Stimulated activated CD4-positive, alpha-beta T cell treated with anti-CD3 and anti-CD28 coated beads, Interleukin-12 subunit alpha, Interleukin-12 subunit beta, amount 100 ng/mL, for 24 hours (primary cell): ENCODE measurements around the gene HIVEP3.
"Not testable (repeated sequence)": the region's sequence is repeated elsewhere in the genome, so short reads cannot be mapped to it uniquely, and the experiment has no call there.

Experiments used
- DNase-seq, 2 experiments: peaks; one replicate each; pipeline ENCODE4 v3.0.0-alpha.2; 2020; ENCODE audit warnings: low read depth in 2 of 2

The HIVEP3 gene

GRCh38 chr1:41918450-41919043 lies at the start of gene HIVEP3:
HIVEP3 (minus strand) TSS chr1:41918922.
- no peak for DNase-seq

GRCh38 chr1:41964400-41964799 lies 45.7 kb upstream of the HIVEP3 start:
- DNase-seq = no peak

- no peak for DNase-seq
Observed at GRCh38 chr1:41963636-41964035, 44.9 kb upstream of the HIVEP3 start.

- DNase-seq = no peak
Observed at GRCh38 chr1:41958015-41958673, 39.4 kb upstream of the HIVEP3 start.

GRCh38 chr1:41957568-41957967 lies 38.8 kb upstream of the HIVEP3 start:
- DNase-seq = no peak

GRCh38 chr1:41955461-41956159 lies 36.9 kb upstream of the HIVEP3 start:
- no peak for DNase-seq

- DNase-seq = no peak
Observed at GRCh38 chr1:41954533-41954944, 35.8 kb upstream of the HIVEP3 start.

- no peak for DNase-seq
Observed at GRCh38 chr1:41953291-41953690, 34.6 kb upstream of the HIVEP3 start.

GRCh38 chr1:41952208-41952607 lies 33.5 kb upstream of the HIVEP3 start:
- no peak for DNase-seq

GRCh38 chr1:41951492-41951891 lies 32.8 kb upstream of the HIVEP3 start:
- DNase-seq = peak in 1 of 2 experiments; percentile 8

GRCh38 chr1:41950820-41951219 lies 32.1 kb upstream of the HIVEP3 start:
- DNase-seq = no peak

GRCh38 chr1:41945946-41946345 lies 27.2 kb upstream of the HIVEP3 start:
- DNase-seq = not testable (repeated sequence)

GRCh38 chr1:41943717-41944116 lies 25.0 kb upstream of the HIVEP3 start:
- DNase-seq = no peak

- no peak for DNase-seq
Observed at GRCh38 chr1:41942278-41942677, 23.6 kb upstream of the HIVEP3 start.

GRCh38 chr1:41941381-41941780 lies 22.7 kb upstream of the HIVEP3 start:
- no peak for DNase-seq

GRCh38 chr1:41939194-41939593 lies 20.5 kb upstream of the HIVEP3 start:
- DNase-seq = no peak

GRCh38 chr1:41936107-41936506 lies 17.4 kb upstream of the HIVEP3 start:
- no peak for DNase-seq

GRCh38 chr1:41935226-41935625 lies 16.5 kb upstream of the HIVEP3 start:
- DNase-seq = no peak

- DNase-seq = no peak
Observed at GRCh38 chr1:41933106-41933505, 14.4 kb upstream of the HIVEP3 start.

GRCh38 chr1:41931578-41931977 lies 12.9 kb upstream of the HIVEP3 start:
- DNase-seq = no peak

- DNase-seq = no peak
Observed at GRCh38 chr1:41927118-41927517, 8.4 kb upstream of the HIVEP3 start.

- no peak for DNase-seq
Observed at GRCh38 chr1:41925712-41926111, 7.0 kb upstream of the HIVEP3 start.

- no peak for DNase-seq
Observed at GRCh38 chr1:41924911-41925310, 6.2 kb upstream of the HIVEP3 start.
